ENCODE measurements around the gene TNFRSF11A.

Gene TNFRSF11A

DNA sequence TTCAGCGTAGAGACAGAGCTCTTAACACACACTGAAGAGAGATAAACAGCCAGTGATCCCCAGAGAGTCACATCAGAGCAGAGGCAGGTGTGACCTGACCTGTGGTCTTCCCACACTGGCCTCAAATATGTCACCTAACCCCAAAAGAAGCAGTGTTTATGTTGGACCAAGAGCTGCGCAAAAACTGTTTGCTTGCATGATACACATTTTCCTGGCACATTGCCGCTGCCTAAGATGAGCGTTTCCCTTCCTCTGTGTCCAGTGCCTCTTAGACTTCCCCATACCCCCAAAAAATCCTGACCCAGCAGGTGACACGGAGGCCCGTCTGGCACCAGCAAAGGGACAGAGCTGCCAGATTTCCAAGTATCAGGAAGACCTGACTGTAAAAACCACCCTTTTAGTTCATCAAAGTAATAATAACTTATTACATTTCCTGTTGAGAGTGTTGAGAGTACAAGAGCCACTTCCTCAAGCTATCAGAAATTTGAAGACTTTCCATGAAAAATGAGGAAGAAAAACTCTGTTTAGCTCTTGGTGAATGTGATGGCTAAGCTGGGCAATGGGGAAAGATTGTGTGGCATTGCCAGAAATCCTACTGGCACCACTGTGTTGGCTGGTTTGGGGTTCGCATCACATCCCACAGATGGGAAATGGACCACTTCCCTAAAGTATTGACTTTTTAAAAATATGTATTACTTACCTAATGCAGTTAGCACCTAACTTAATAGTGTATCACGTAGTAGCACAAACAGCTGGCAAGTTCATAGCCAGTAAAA lies 6.7 kb downstream of the TNFRSF11A start:
- Histone ChIP-seq H3K4me3 (ENCODE audit: low read depth in 1 of 5, low read length in 5 of 5) (no peak overlapping the region), H3K27me3 (ENCODE audit: control insufficient read depth in 5 of 5, insufficient read depth in 4 of 5, low read length in 5 of 5) (peaks cover 10 to 39% (median 26%) of the 10 kb centered on the region in 5 donors), H3K4me1 (ENCODE audit: control insufficient read depth in 5 of 5, insufficient read depth in 5 of 5, low read length in 5 of 5) (peaks cover 0 to 34% (median 3%) of the 10 kb centered on the region in 5 donors), H3K36me3 (ENCODE audit: control insufficient read depth in 5 of 5, insufficient read depth in 5 of 5, low read length in 5 of 5) (no peaks in the 10 kb centered on the region), H3K27ac (ENCODE audit: low read depth, low read length) (no peak overlapping the region), H3K9me3 (ENCODE audit: control insufficient read depth in 5 of 5, low read length in 5 of 5) (no peaks in the 10 kb centered on the region), H3K9ac (ENCODE audit: low read length in 5 of 5) (peak overlapping the region in 1 of 5 donors; percentile 5)

- no peaks in the 10 kb centered on the region for H3K9me3 ChIP-seq (ENCODE audit: control insufficient read depth in 5 of 5, low read length in 5 of 5)
- H3K4me3 ChIP-seq (ENCODE audit: low read depth in 1 of 5, low read length in 5 of 5) = no peak overlapping the region
- H3K9ac ChIP-seq (ENCODE audit: low read length in 5 of 5) = no peak overlapping the region
- H3K36me3 ChIP-seq (ENCODE audit: control insufficient read depth in 5 of 5, insufficient read depth in 5 of 5, low read length in 5 of 5) = no peaks in the 10 kb centered on the region
- H3K4me1 ChIP-seq (ENCODE audit: control insufficient read depth in 5 of 5, insufficient read depth in 5 of 5, low read length in 5 of 5) = peaks cover 0 to 33% (median 3%) of the 10 kb centered on the region in 5 donors
- no peak overlapping the region for H3K27ac ChIP-seq (ENCODE audit: low read depth, low read length)
- peaks cover 10 to 32% (median 19%) of the 10 kb centered on the region in 5 donors for H3K27me3 ChIP-seq (ENCODE audit: control insufficient read depth in 5 of 5, insufficient read depth in 4 of 5, low read length in 5 of 5)
Observed at GRCh38 chr18:62332431-62332830, 7.3 kb downstream of the TNFRSF11A start.

- H3K9ac ChIP-seq (ENCODE audit: low read length in 5 of 5) = no peak overlapping the region
- H3K27me3 ChIP-seq (ENCODE audit: control insufficient read depth in 5 of 5, insufficient read depth in 4 of 5, low read length in 5 of 5) = peaks cover 7 to 27% (median 15%) of the 10 kb centered on the region in 5 donors
- peaks cover 0 to 30% (median 3%) of the 10 kb centered on the region in 5 donors for H3K4me1 ChIP-seq (ENCODE audit: control insufficient read depth in 5 of 5, insufficient read depth in 5 of 5, low read length in 5 of 5)
Observed at GRCh38 chr18:62332964-62333695, 8.0 kb downstream of the TNFRSF11A start.

DNA sequence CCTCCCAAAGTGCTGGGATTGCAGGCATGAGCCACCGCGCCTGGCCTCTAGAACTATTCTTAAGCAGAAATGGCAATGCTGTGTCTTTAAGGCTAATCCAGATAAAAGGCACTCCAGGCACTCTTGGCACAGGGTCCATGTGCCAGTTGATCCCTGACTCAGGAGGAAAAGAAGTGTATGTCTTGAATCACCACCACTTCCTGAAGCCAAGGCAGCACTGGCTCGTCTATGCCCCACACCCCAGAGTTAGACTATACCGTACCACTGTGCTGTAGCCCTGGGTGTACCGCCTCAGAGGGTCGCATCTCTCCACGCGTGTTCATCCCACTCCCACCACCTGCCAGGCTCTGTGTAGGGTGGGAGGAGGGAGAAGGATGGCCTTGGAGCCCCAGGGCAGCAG lies 9.0 kb downstream of the TNFRSF11A start:
- H3K9me3 ChIP-seq (ENCODE audit: control insufficient read depth in 5 of 5, low read length in 5 of 5) = no peaks in the 10 kb centered on the region
- H3K9ac ChIP-seq (ENCODE audit: low read length in 5 of 5) = no peak overlapping the region
- no peaks in the 10 kb centered on the region for H3K36me3 ChIP-seq (ENCODE audit: control insufficient read depth in 5 of 5, insufficient read depth in 5 of 5, low read length in 5 of 5)
- H3K27ac ChIP-seq (ENCODE audit: low read depth, low read length) = no peak overlapping the region
- no peak overlapping the region for H3K4me3 ChIP-seq (ENCODE audit: low read depth in 1 of 5, low read length in 5 of 5)
- peaks cover 5 to 24% (median 7%) of the 10 kb centered on the region in 5 donors for H3K27me3 ChIP-seq (ENCODE audit: control insufficient read depth in 5 of 5, insufficient read depth in 4 of 5, low read length in 5 of 5)
- peaks cover 0 to 29% (median 3%) of the 10 kb centered on the region in 5 donors for H3K4me1 ChIP-seq (ENCODE audit: control insufficient read depth in 5 of 5, insufficient read depth in 5 of 5, low read length in 5 of 5)

More at GRCh38 chr18:62332964-62333695, 8.0 kb downstream of the TNFRSF11A start:
- Histone ChIP-seq H3K9me3 (ENCODE audit: control insufficient read depth in 5 of 5, low read length in 5 of 5) (no peaks in the 10 kb centered on the region), H3K4me3 (ENCODE audit: low read depth in 1 of 5, low read length in 5 of 5) (no peak overlapping the region), H3K27ac (ENCODE audit: low read depth, low read length) (no peak overlapping the region), H3K36me3 (ENCODE audit: control insufficient read depth in 5 of 5, insufficient read depth in 5 of 5, low read length in 5 of 5) (no peaks in the 10 kb centered on the region)

DNA sequence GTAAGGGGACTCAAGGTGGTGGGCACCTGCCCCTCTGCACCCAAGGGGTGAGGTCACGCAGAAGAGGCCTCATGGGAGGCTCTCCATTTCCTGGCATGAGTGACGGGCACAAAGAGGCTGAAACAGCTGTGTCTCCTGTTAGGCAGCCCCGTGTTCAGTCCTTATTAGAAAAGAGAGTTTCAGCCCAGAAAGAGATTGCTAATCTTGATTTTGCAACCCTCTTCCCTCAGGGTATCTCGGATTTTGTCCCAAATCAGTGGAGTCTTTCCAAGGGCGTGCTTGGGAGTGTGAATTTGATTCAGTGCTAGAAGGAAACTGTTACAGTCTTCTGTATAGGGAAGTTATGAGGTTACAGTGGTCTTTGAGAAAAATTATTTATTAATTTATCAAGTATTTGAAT lies 10.4 kb downstream of the TNFRSF11A start:
- Histone ChIP-seq H3K27ac (ENCODE audit: low read depth, low read length) (no peak overlapping the region), H3K9me3 (ENCODE audit: control insufficient read depth in 5 of 5, low read length in 5 of 5) (no peaks in the 10 kb centered on the region), H3K4me1 (ENCODE audit: control insufficient read depth in 5 of 5, insufficient read depth in 5 of 5, low read length in 5 of 5) (peaks cover 0 to 19% (median 3%) of the 10 kb centered on the region in 5 donors), H3K9ac (ENCODE audit: low read length in 5 of 5) (no peak overlapping the region), H3K27me3 (ENCODE audit: control insufficient read depth in 5 of 5, insufficient read depth in 4 of 5, low read length in 5 of 5) (peaks cover 0 to 10% (median 6%) of the 10 kb centered on the region in 5 donors), H3K4me3 (ENCODE audit: low read depth in 1 of 5, low read length in 5 of 5) (no peak overlapping the region), H3K36me3 (ENCODE audit: control insufficient read depth in 5 of 5, insufficient read depth in 5 of 5, low read length in 5 of 5) (no peaks in the 10 kb centered on the region)

DNA sequence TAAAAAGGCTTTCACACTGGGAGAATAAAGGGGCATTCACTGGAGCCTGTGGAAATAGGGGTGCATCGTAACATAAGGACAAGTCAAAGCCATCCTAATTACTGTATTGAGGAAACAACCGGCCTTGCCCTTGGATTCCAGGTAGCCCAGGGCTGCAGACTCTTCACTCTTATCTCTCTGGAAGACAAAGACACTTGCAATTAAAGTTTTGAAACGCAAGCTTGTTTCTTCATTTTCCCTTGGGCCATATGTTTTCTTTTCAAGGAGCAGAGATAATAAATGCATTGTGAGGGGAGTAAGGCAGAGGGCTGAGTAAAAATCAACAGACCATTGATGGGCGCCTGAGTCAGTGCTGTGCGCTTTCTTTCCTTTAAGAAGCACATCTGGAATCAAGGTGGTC lies 11.5 kb downstream of the TNFRSF11A start:
- no peak overlapping the region for H3K9ac ChIP-seq (ENCODE audit: low read length in 5 of 5)

GRCh38 chr18:62337336-62337735 lies 12.2 kb downstream of the TNFRSF11A start:
- Histone ChIP-seq H3K4me1 (ENCODE audit: control insufficient read depth in 5 of 5, insufficient read depth in 5 of 5, low read length in 5 of 5) (peaks cover 0 to 12% (median 3%) of the 10 kb centered on the region in 5 donors), H3K36me3 (ENCODE audit: control insufficient read depth in 5 of 5, insufficient read depth in 5 of 5, low read length in 5 of 5) (no peaks in the 10 kb centered on the region), H3K27me3 (ENCODE audit: control insufficient read depth in 5 of 5, insufficient read depth in 4 of 5, low read length in 5 of 5) (peaks cover 0 to 4% (median 3%) of the 10 kb centered on the region in 5 donors), H3K9me3 (ENCODE audit: control insufficient read depth in 5 of 5, low read length in 5 of 5) (no peaks in the 10 kb centered on the region), H3K27ac (ENCODE audit: low read depth, low read length) (no peak overlapping the region), H3K9ac (ENCODE audit: low read length in 5 of 5) (no peak overlapping the region), H3K4me3 (ENCODE audit: low read depth in 1 of 5, low read length in 5 of 5) (no peak overlapping the region)

More for the DNA sequence above, 11.5 kb downstream of the TNFRSF11A start:
- Histone ChIP-seq H3K27me3 (ENCODE audit: control insufficient read depth in 5 of 5, insufficient read depth in 4 of 5, low read length in 5 of 5) (peaks cover 0 to 4% (median 4%) of the 10 kb centered on the region in 5 donors), H3K36me3 (ENCODE audit: control insufficient read depth in 5 of 5, insufficient read depth in 5 of 5, low read length in 5 of 5) (no peaks in the 10 kb centered on the region), H3K4me3 (ENCODE audit: low read depth in 1 of 5, low read length in 5 of 5) (no peak overlapping the region), H3K9me3 (ENCODE audit: control insufficient read depth in 5 of 5, low read length in 5 of 5) (no peaks in the 10 kb centered on the region), H3K27ac (ENCODE audit: low read depth, low read length) (no peak overlapping the region), H3K4me1 (ENCODE audit: control insufficient read depth in 5 of 5, insufficient read depth in 5 of 5, low read length in 5 of 5) (peaks cover 0 to 12% (median 3%) of the 10 kb centered on the region in 5 donors)

GRCh38 chr18:62338446-62339105 lies 13.5 kb downstream of the TNFRSF11A start:
- Histone ChIP-seq H3K9ac (ENCODE audit: low read length in 5 of 5) (no peak overlapping the region), H3K27me3 (ENCODE audit: control insufficient read depth in 5 of 5, insufficient read depth in 4 of 5, low read length in 5 of 5) (peaks cover 0 to 4% (median 3%) of the 10 kb centered on the region in 5 donors), H3K27ac (ENCODE audit: low read depth, low read length) (no peak overlapping the region), H3K4me1 (ENCODE audit: control insufficient read depth in 5 of 5, insufficient read depth in 5 of 5, low read length in 5 of 5) (peaks cover 0 to 8% (median 3%) of the 10 kb centered on the region in 5 donors), H3K36me3 (ENCODE audit: control insufficient read depth in 5 of 5, insufficient read depth in 5 of 5, low read length in 5 of 5) (no peaks in the 10 kb centered on the region), H3K9me3 (ENCODE audit: control insufficient read depth in 5 of 5, low read length in 5 of 5) (no peaks in the 10 kb centered on the region), H3K4me3 (ENCODE audit: low read depth in 1 of 5, low read length in 5 of 5) (no peak overlapping the region)

GRCh38 chr18:62339106-62339988 lies 14.2 kb downstream of the TNFRSF11A start:
- no peak overlapping the region for H3K4me3 ChIP-seq (ENCODE audit: low read depth in 1 of 5, low read length in 5 of 5)
- no peaks in the 10 kb centered on the region for H3K36me3 ChIP-seq (ENCODE audit: control insufficient read depth in 5 of 5, insufficient read depth in 5 of 5, low read length in 5 of 5)
- no peak overlapping the region for H3K9ac ChIP-seq (ENCODE audit: low read length in 5 of 5)
- H3K27me3 ChIP-seq (ENCODE audit: control insufficient read depth in 5 of 5, insufficient read depth in 4 of 5, low read length in 5 of 5) = peaks cover 0 to 3% (median 2%) of the 10 kb centered on the region in 5 donors
- H3K9me3 ChIP-seq (ENCODE audit: control insufficient read depth in 5 of 5, low read length in 5 of 5) = no peaks in the 10 kb centered on the region
- no peak overlapping the region for H3K27ac ChIP-seq (ENCODE audit: low read depth, low read length)
- peaks cover 0 to 8% (median 3%) of the 10 kb centered on the region in 5 donors for H3K4me1 ChIP-seq (ENCODE audit: control insufficient read depth in 5 of 5, insufficient read depth in 5 of 5, low read length in 5 of 5)

All from subcutaneous abdominal adipose tissue (tissue), 5 donors.